Activated naive CD4-positive, alpha-beta T cell treated with anti-CD3 and anti-CD28 coated beads for 36 hours (primary cell): Measurements from ENCODE around the gene PLCL2. TPM values are rescaled to one million over a fixed set of nuclear protein-coding genes. Genes with fewer than 3 reads are reported as not detected.

Experiments
- CTCF ChIA-PET: fragments of 350-600 bp; sonication (Branson Sonifier 250); formaldehyde crosslinking; loops from one replicate; lab custom pipeline; 2021; ENCODE audit warnings: antibody characterized with exemption; lab: Charles Lee
- DNase-seq: peaks from one replicate; pipeline ENCODE4 v3.0.0-alpha.2; 2020
- H3K27ac Mint-ChIP-seq: one replicate; pipeline ENCODE4 v1.8.0; 2021; ENCODE audit warnings: mild to moderate bottlenecking, mixed read lengths
- H3K27me3 Mint-ChIP-seq: one replicate; pipeline ENCODE4 v1.8.0; 2021; ENCODE audit warnings: low read depth, mixed read lengths
- H3K36me3 Mint-ChIP-seq: one replicate; pipeline ENCODE4 v1.8.0; 2021; ENCODE audit warnings: low read depth, mixed read lengths
- H3K4me1 Mint-ChIP-seq: one replicate; pipeline ENCODE4 v1.8.0; 2021; ENCODE audit warnings: low read depth, mixed read lengths
- H3K4me3 Mint-ChIP-seq: one replicate; pipeline ENCODE4 v1.8.0; 2021; ENCODE audit warnings: mild to moderate bottlenecking, moderate library complexity, mixed read lengths
- H3K9me3 Mint-ChIP-seq: one replicate; pipeline ENCODE4 v1.8.0; 2021; ENCODE audit warnings: mixed read lengths
- intact Hi-C: fragments of 100-400 bp; cut with micrococcal nuclease; formaldehyde crosslinking; loops from one replicate; pipeline ENCODE4 v1.15.1; 2023
- total RNA-seq, 2 experiments: library from RNA; stranded (reverse); gene quantifications; one replicate each; pipeline ENCODE4 v1.2.3, GENCODE V29; 2021

Gene PLCL2
- total RNA-seq, 2 experiments from 2014 or later: 19.9 to 20.5 TPM

GRCh38 chr3:17061005-17061404 is 176.2 kb downstream of the PLCL2 start:
- no peak overlapping the region for H3K4me3 Mint-ChIP-seq
- DNase-seq: no peak
- peaks cover 26% of the 10 kb centered on the region for H3K36me3 Mint-ChIP-seq
- no peak overlapping the region for H3K27ac Mint-ChIP-seq
- no peaks in the 10 kb centered on the region for H3K27me3 Mint-ChIP-seq
- H3K4me1 Mint-ChIP-seq: peaks cover 5% of the 10 kb centered on the region
- no peaks in the 10 kb centered on the region for H3K9me3 Mint-ChIP-seq
- CTCF ChIA-PET: interaction anchor here (0.5 to 1.0 kb wide), 2 partner anchors 21 to 175 kb away, joined by 3 to 6 read pairs; no protein-coding TSS in a partner anchor
- intact Hi-C loops: no loop called here

- intact Hi-C loops: no loop called here
- no peaks in the 10 kb centered on the region for H3K9me3 Mint-ChIP-seq
Measured at GRCh38 chr3:17062736-17063135, 178.0 kb downstream of the PLCL2 start.

GRCh38 chr3:17063596-17063995 is 178.8 kb downstream of the PLCL2 start:
- Mint-ChIP-seq H3K9me3 (no peaks in the 10 kb centered on the region), H3K27ac (peak overlapping the region; percentile 10), H3K27me3 (no peaks in the 10 kb centered on the region), H3K4me1 (peaks cover 5% of the 10 kb centered on the region), H3K4me3 (no peak overlapping the region), H3K36me3 (peaks cover 21% of the 10 kb centered on the region)
- intact Hi-C loops: no loop called here
- CTCF ChIA-PET: interaction anchor here (0.6 kb wide), 1 partner anchor 225 kb away, joined by 3 read pairs; no protein-coding TSS in a partner anchor
- no peak for DNase-seq

More at GRCh38 chr3:17062736-17063135, 178.0 kb downstream of the PLCL2 start:
- no peak for DNase-seq
- H3K4me1 Mint-ChIP-seq: peaks cover 5% of the 10 kb centered on the region
- peaks cover 24% of the 10 kb centered on the region for H3K36me3 Mint-ChIP-seq
- no peak overlapping the region for H3K27ac Mint-ChIP-seq
- no peaks in the 10 kb centered on the region for H3K27me3 Mint-ChIP-seq
- CTCF ChIA-PET: no interaction called here
- H3K4me3 Mint-ChIP-seq: no peak overlapping the region

- Mint-ChIP-seq H3K36me3 (peaks cover 25% of the 10 kb centered on the region), H3K4me1 (peaks cover 12% of the 10 kb centered on the region), H3K27me3 (no peaks in the 10 kb centered on the region), H3K9me3 (no peaks in the 10 kb centered on the region), H3K27ac (no peak overlapping the region), H3K4me3 (no peak overlapping the region)
- intact Hi-C loops: no loop called here
- CTCF ChIA-PET: interaction anchor here (0.6 to 0.7 kb wide), 2 partner anchors 24 to 1286 kb away, joined by 3 to 4 read pairs; no protein-coding TSS in a partner anchor
- DNase-seq: no peak
Measured at GRCh38 chr3:17065315-17065714, 180.6 kb downstream of the PLCL2 start.

- CTCF ChIA-PET: interaction anchor here (0.7 kb wide), 1 partner anchor 1285 kb away, joined by 3 read pairs; no protein-coding TSS in a partner anchor
- Mint-ChIP-seq H3K4me1 (peaks cover 16% of the 10 kb centered on the region), H3K27ac (no peak overlapping the region), H3K9me3 (no peaks in the 10 kb centered on the region), H3K4me3 (no peak overlapping the region), H3K36me3 (peaks cover 29% of the 10 kb centered on the region), H3K27me3 (no peaks in the 10 kb centered on the region)
- DNase-seq: no peak
- intact Hi-C loops: no loop called here
Measured at GRCh38 chr3:17065881-17066280, 181.1 kb downstream of the PLCL2 start.

GRCh38 chr3:17069754-17070153 is 185.0 kb downstream of the PLCL2 start:
- Mint-ChIP-seq H3K4me1 (peaks cover 29% of the 10 kb centered on the region), H3K4me3 (no peak overlapping the region), H3K9me3 (no peaks in the 10 kb centered on the region), H3K27ac (no peak overlapping the region), H3K36me3 (peaks cover 23% of the 10 kb centered on the region), H3K27me3 (no peaks in the 10 kb centered on the region)
- intact Hi-C loops: no loop called here
- DNase-seq: no peak
- CTCF ChIA-PET: interaction anchor here (0.6 kb wide), 1 partner anchor 144 kb away, joined by 6 read pairs; no protein-coding TSS in a partner anchor

GRCh38 chr3:17070161-17070959 is 185.6 kb downstream of the PLCL2 start:
- H3K4me1 Mint-ChIP-seq: peaks cover 33% of the 10 kb centered on the region
- intact Hi-C loops: no loop called here
- CTCF ChIA-PET: interaction anchor here (0.6 kb wide), 1 partner anchor 143 kb away, joined by 6 read pairs; no protein-coding TSS in a partner anchor
- no peak for DNase-seq
- no peaks in the 10 kb centered on the region for H3K9me3 Mint-ChIP-seq
- no peaks in the 10 kb centered on the region for H3K27me3 Mint-ChIP-seq
- peaks cover 25% of the 10 kb centered on the region for H3K36me3 Mint-ChIP-seq
- no peak overlapping the region for H3K4me3 Mint-ChIP-seq
- H3K27ac Mint-ChIP-seq: no peak overlapping the region

DNA sequence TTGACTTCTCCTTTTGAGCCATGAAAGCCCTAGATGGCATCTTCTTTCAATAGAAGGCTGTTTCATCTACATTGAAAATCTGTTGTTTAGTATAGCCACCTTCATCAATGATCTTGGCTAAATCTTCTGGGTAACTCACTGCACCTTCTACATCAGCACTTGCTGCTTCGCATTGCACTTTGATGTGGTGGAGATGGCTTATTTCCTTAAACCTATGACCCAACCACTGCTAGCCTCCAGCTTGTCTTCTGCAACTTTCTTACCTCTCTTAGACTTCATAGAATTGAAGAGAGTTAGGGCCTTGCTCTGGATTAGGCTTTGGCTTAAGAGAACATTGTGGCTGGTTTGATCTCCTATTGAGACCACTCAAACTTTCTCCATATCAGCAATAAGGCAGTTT is 189.8 kb downstream of the PLCL2 start:
- no peak overlapping the region for H3K4me3 Mint-ChIP-seq
- intact Hi-C loops: no loop called here

GRCh38 chr3:17075358-17075757 is 190.6 kb downstream of the PLCL2 start:
- CTCF ChIA-PET: no interaction called here
- Mint-ChIP-seq H3K27me3 (no peaks in the 10 kb centered on the region), H3K4me3 (no peak overlapping the region), H3K4me1 (peaks cover 50% of the 10 kb centered on the region), H3K27ac (no peak overlapping the region), H3K9me3 (no peaks in the 10 kb centered on the region), H3K36me3 (peaks cover 33% of the 10 kb centered on the region)
- intact Hi-C loops: no loop called here
- DNase-seq: no peak

More for the DNA sequence above, 189.8 kb downstream of the PLCL2 start:
- peaks cover 46% of the 10 kb centered on the region for H3K4me1 Mint-ChIP-seq
- H3K9me3 Mint-ChIP-seq: no peaks in the 10 kb centered on the region
- peak; percentile 12 for DNase-seq
- peaks cover 33% of the 10 kb centered on the region for H3K36me3 Mint-ChIP-seq
- no peaks in the 10 kb centered on the region for H3K27me3 Mint-ChIP-seq
- CTCF ChIA-PET: no interaction called here
- H3K27ac Mint-ChIP-seq: no peak overlapping the region

- intact Hi-C loops: no loop called here
- Mint-ChIP-seq H3K4me1 (peaks cover 46% of the 10 kb centered on the region), H3K36me3 (peaks cover 32% of the 10 kb centered on the region), H3K27me3 (no peaks in the 10 kb centered on the region), H3K9me3 (no peaks in the 10 kb centered on the region), H3K4me3 (no peak overlapping the region), H3K27ac (no peak overlapping the region)
- CTCF ChIA-PET: interaction anchor here (0.6 kb wide), 1 partner anchor 12 kb away, joined by 3 read pairs; no protein-coding TSS in a partner anchor
- no peak for DNase-seq
Measured at GRCh38 chr3:17075907-17076306, 191.2 kb downstream of the PLCL2 start.

GRCh38 chr3:17076940-17077605 is 192.3 kb downstream of the PLCL2 start:
- Mint-ChIP-seq H3K36me3 (peaks cover 37% of the 10 kb centered on the region), H3K4me3 (no peak overlapping the region), H3K9me3 (no peaks in the 10 kb centered on the region), H3K27me3 (no peaks in the 10 kb centered on the region), H3K4me1 (peaks cover 48% of the 10 kb centered on the region), H3K27ac (peak overlapping the region; percentile 15)
- no peak for DNase-seq
- CTCF ChIA-PET: no interaction called here
- intact Hi-C loops: no loop called here

GRCh38 chr3:17077606-17078005 is 192.9 kb downstream of the PLCL2 start:
- Mint-ChIP-seq H3K9me3 (no peaks in the 10 kb centered on the region), H3K27ac (no peak overlapping the region), H3K36me3 (peaks cover 40% of the 10 kb centered on the region), H3K4me1 (peaks cover 48% of the 10 kb centered on the region), H3K27me3 (no peaks in the 10 kb centered on the region), H3K4me3 (no peak overlapping the region)
- CTCF ChIA-PET: no interaction called here
- intact Hi-C loops: no loop called here
- DNase-seq: no peak
